AG04450 (cell line): ENCODE results near the gene KLK12. TPM values are rescaled to one million over a fixed set of nuclear protein-coding genes. Genes with fewer than 3 reads are reported as not detected.

ENCODE experiments used
- CTCF ChIA-PET: fragments of 300-600, 350-600 bp; formaldehyde crosslinking; extraction: SDS; loops from one replicate; lab custom pipeline; 2022; ENCODE audit warnings: antibody characterized with exemption, inconsistent platforms; lab: Charles Lee
- POLR2A ChIA-PET: fragments of 350-600 bp; formaldehyde crosslinking; extraction: SDS; loops from one replicate; lab custom pipeline; 2021; ENCODE audit warnings: antibody characterized with exemption, inconsistent platforms; lab: Yijun Ruan, JAX
- DNase-seq: peaks from one replicate; pipeline ENCODE4 v3.0.0-alpha.2; 2011; ENCODE audit warnings: low read depth, low spot score
- H3K27ac ChIP-seq: one replicate; pipeline ENCODE4 v1.5.1; 2012; ENCODE audit warnings: low read depth, low read length, control low read depth
- H3K27me3 ChIP-seq: one replicate; pipeline ENCODE4 v1.6.0; 2012; ENCODE audit warnings: low read length; ENCODE audit not compliant: control insufficient read depth, insufficient read depth
- H3K4me3 ChIP-seq: 2 replicates; pipeline ENCODE4 v1.5.1; 2011; ENCODE audit warnings: mild to moderate bottlenecking, low read depth, low read length, control low read depth
- H3K9me3 ChIP-seq: 2 replicates; pipeline ENCODE4 v1.5.1; 2012; ENCODE audit warnings: low read length; ENCODE audit not compliant: control insufficient read depth, insufficient read depth
- polyA plus RNA-seq: library from polyadenylated mRNA; depleted of rRNA; stranded (reverse); fragments of >200 nt; gene quantifications from 2 replicates; pipeline ENCODE4 v1.2.3, GENCODE V29; 2011
- TF ChIP-seq, protein P1 (sequence below): IDR thresholded peaks from 2 replicates; pipeline ENCODE4 v1.5.1; 2011; ENCODE audit warnings: low read depth, low read length, control low read depth, inconsistent platforms

KLK12 gene
- polyA plus RNA-seq, 1 experiment: not detected

DNA sequence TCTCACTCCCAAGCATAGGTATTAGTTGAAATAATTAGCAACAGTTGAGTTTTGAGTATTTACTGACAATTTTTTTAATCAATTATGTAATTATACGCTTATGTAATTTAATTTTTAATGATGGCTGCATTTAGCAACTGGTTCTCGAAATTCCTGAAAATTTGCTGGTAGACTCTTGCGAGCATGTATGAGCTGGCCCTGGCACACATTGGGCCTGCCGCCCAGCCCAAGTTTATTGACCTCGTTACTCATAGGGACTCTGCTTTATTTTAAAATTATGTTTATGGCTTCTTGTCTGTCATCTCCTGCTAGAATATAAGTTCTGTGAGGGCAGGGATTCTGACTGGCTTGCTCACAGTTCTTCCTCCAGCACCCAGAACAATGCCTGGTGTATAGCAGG lies 41.2 kb upstream of the KLK12 start:
- Histone ChIP-seq H3K9me3 (peaks cover 10% of the 10 kb centered on the region; the same call in 1 of the 2 replicates), H3K4me3 (no peak overlapping the region), H3K27me3 (peaks cover 2% of the 10 kb centered on the region), H3K27ac (no peak overlapping the region)
- ChIA-PET POLR2A (no interaction called here), CTCF (no interaction called here)
- TF ChIP-seq, protein P1, sequence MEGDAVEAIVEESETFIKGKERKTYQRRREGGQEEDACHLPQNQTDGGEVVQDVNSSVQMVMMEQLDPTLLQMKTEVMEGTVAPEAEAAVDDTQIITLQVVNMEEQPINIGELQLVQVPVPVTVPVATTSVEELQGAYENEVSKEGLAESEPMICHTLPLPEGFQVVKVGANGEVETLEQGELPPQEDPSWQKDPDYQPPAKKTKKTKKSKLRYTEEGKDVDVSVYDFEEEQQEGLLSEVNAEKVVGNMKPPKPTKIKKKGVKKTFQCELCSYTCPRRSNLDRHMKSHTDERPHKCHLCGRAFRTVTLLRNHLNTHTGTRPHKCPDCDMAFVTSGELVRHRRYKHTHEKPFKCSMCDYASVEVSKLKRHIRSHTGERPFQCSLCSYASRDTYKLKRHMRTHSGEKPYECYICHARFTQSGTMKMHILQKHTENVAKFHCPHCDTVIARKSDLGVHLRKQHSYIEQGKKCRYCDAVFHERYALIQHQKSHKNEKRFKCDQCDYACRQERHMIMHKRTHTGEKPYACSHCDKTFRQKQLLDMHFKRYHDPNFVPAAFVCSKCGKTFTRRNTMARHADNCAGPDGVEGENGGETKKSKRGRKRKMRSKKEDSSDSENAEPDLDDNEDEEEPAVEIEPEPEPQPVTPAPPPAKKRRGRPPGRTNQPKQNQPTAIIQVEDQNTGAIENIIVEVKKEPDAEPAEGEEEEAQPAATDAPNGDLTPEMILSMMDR: no peak
- no peak for DNase-seq

DNA sequence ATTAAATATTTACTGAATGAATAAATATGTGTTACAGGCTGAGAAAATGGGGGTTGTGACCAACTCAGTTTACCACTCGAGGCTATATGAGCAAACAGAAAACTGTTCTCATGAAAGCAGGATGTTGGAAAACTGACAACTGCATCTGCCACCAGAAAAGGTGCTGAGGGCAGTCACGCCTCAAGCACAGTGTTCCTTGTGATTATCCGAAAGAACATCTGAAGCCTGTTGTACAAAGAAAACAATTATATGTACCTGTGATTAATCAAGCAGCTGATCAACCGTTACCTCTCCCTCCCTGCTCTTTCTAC lies 36.2 kb upstream of the KLK12 start:
- TF ChIP-seq, protein P1: no peak
- H3K27me3 ChIP-seq: peaks cover under 1% of the 10 kb centered on the region
- no peaks in the 10 kb centered on the region for H3K9me3 ChIP-seq
- no peak for DNase-seq
- H3K27ac ChIP-seq: no peak overlapping the region
- POLR2A ChIA-PET: no interaction called here
- H3K4me3 ChIP-seq: no peak overlapping the region
- CTCF ChIA-PET: no interaction called here

DNA sequence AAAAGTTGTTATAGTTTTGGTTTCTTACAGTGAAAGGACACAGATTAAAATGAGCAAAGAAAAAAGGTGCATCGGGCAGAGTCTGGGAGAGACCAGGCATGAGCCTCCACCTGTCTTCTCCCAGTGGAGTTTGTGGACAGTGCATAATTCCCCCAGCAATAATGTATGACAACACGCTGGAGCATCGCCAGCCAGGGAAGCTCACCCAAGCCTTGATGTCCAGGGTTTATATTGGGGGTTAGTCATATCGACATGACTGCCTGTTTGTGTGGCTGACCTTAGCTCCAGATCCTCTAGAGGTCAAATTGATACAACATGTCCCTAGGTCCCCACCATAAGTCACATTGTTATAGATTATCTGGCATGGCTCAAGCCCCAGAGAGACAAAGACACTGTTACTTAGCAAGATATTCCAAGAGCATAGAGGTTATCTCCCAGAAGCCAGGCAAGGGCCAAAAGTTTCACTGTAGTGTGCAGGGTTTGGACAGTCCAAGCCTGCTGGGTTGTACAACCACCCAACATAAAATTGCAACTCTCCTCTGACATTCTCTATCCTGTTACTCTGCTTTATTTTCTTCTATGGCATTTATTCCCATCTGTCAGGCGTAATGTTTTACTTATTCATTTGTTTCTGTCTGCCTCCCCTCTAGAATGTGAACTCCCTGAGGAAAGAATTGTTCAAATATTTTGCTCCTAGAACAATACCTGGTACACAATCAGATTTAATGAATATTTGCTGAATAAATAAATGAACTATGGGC lies 35.7 kb upstream of the KLK12 start:
- CTCF ChIA-PET: no interaction called here
- TF ChIP-seq, protein P1: no peak

DNA sequence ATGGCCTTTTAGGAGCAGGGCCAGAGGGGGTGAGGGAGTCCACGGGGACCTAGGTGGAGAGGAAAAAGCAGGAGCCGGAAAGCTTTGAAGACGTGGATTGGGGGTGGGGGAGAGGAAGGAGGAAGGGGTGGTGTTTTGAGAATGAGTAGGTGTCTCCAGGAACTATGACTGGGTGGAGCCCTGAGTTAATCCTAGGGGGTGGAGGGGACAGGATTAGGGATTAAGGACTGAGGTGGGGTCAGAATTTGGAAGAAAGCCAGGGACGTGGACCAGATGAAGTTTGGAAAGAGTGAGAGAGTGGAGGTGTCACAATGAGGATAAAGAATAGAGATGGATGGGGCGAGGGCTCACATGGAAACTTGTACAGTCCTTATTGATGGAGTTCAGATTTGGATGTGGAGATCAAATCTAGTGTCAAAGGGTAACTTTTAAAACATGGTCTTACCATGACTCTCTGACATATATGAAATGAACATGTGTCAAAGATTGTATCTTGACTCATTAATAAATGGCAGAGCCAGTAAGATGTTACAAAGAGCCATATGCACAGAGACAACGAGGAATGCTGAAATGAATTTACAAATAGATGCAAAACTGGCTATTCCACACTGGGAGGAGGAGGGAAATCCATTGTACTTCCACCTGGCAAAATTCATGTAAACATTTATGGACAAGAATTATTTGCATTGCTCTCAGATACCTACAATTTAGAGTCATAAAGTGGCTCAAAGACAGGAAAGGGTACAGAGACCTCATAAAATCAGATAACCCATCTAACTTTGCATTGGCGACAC lies 31.8 kb upstream of the KLK12 start:
- no peaks in the 10 kb centered on the region for H3K27me3 ChIP-seq
- H3K9me3 ChIP-seq: peaks cover 5% of the 10 kb centered on the region; the same call in 1 of the 2 replicates
- H3K4me3 ChIP-seq: no peak overlapping the region
- TF ChIP-seq, protein P1: no peak
- no peak overlapping the region for H3K27ac ChIP-seq
- POLR2A ChIA-PET: no interaction called here
- CTCF ChIA-PET: no interaction called here
- DNase-seq: no peak

More for the DNA sequence above, 35.7 kb upstream of the KLK12 start:
- no peak for DNase-seq
- Histone ChIP-seq H3K9me3 (no peaks in the 10 kb centered on the region), H3K4me3 (no peak overlapping the region), H3K27ac (no peak overlapping the region), H3K27me3 (no peaks in the 10 kb centered on the region)
- POLR2A ChIA-PET: no interaction called here
